Nephron progenitor cell (in vitro differentiated cells): Measurements from ENCODE around the gene SOX9.

Experiments used
- DNase-seq: peaks from one replicate; pipeline ENCODE4 v3.0.0; 2021
- H3K27ac Mint-ChIP-seq: 2 replicates; pipeline ENCODE4 v1.8.0; 2021; ENCODE audit warnings: mild to moderate bottlenecking, moderate library complexity, mixed read lengths
- H3K27me3 Mint-ChIP-seq: 2 replicates; pipeline ENCODE4 v1.8.0; 2021; ENCODE audit warnings: mild to moderate bottlenecking, low read depth, mixed read lengths; ENCODE audit not compliant: poor library complexity
- H3K36me3 Mint-ChIP-seq: 2 replicates; pipeline ENCODE4 v1.8.0; 2021; ENCODE audit warnings: low read depth, mixed read lengths
- H3K4me1 Mint-ChIP-seq: 2 replicates; pipeline ENCODE4 v1.8.0; 2021; ENCODE audit warnings: mixed read lengths
- H3K4me3 Mint-ChIP-seq: 2 replicates; pipeline ENCODE4 v1.8.0; 2021; ENCODE audit warnings: mild to moderate bottlenecking, moderate library complexity, mixed read lengths
- H3K9me3 Mint-ChIP-seq: 2 replicates; pipeline ENCODE4 v1.8.0; 2021; ENCODE audit warnings: mild to moderate bottlenecking, moderate library complexity, mixed read lengths
- CTCF ChIP-seq: fragments of 200-600 bp; sonication (generic); IDR thresholded peaks from 2 replicates; pipeline ENCODE4 v1.5.0; 2021; ENCODE audit warnings: antibody characterized with exemption

SOX9 gene

DNA sequence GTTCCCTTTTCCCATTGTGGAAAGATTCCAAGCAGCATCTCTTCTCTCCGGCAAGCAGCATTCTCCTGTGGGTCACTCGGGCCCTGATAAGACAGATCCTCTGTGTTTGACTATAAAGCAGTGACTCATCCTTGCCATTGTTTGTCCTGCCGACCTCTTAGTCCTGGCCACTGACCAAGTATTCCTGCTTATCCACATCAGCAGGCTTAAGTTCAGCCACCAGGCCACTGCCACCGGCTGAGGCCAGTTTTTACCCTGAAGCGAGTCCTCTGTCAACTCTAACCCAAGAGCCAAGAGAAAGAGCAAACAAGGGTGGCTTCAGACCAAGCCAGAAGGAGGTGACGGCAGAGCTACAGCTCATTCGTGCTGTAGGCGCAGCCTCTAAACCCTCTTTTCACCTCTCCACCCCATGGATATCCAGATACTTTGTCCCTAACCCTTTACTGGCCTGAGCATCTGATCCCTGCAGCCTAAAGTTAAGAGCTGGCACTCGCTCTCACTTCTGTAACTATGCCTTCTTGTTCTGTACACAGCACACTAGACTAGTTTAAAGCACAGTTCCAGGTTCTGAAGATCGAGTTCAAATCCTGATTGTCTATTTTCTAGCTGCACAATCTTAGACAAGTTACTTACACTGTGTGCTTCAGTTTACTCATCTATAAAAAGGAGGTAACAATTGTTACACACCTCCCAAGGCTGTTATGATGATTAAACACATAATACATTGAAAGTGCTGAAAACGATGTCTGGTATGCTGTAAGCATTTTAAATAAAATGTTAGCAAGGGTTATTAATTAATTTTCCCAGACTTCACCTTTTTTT, 31.0 kb downstream of the SOX9 start:
- Mint-ChIP-seq H3K27me3 (peaks cover 18% of the 10 kb centered on the region), H3K4me3 (no peak overlapping the region), H3K4me1 (peaks cover 16% of the 10 kb centered on the region), H3K9me3 (no peaks in the 10 kb centered on the region), H3K27ac (no peak overlapping the region), H3K36me3 (no peaks in the 10 kb centered on the region)
- no peak for DNase-seq
- TF ChIP-seq CTCF: no peak

DNA sequence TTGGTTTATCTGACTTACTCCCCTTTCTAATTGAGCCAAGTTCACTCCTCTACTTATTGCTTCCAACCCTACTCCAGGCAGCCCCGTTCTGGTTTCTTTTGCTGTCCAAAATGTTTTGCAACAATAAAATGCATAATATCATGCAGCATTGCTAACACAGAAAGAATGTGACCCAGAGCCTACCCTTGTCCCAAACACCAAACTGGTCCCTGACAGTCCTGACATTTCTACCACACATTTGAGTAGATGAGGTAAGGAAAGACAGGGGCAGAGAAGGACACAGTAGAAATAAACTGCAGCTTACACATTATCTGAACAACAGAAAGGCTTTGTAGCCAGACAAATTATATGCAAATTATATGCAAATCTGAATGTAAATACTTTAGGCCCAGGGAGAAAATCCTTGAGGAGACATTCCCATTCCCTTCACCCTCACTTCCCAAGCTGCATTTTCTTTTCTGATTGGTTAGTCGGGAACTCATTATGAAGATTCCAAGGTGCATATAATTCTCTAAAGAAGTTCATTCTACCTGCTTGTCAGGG, 31.6 kb downstream of the SOX9 start:
- no peaks in the 10 kb centered on the region for H3K36me3 Mint-ChIP-seq
- no peak for TF ChIP-seq CTCF
- peaks cover 17% of the 10 kb centered on the region for H3K27me3 Mint-ChIP-seq
- no peak for DNase-seq
- H3K9me3 Mint-ChIP-seq: no peaks in the 10 kb centered on the region
- peaks cover 16% of the 10 kb centered on the region for H3K4me1 Mint-ChIP-seq
- H3K4me3 Mint-ChIP-seq: no peak overlapping the region
- H3K27ac Mint-ChIP-seq: no peak overlapping the region

DNA sequence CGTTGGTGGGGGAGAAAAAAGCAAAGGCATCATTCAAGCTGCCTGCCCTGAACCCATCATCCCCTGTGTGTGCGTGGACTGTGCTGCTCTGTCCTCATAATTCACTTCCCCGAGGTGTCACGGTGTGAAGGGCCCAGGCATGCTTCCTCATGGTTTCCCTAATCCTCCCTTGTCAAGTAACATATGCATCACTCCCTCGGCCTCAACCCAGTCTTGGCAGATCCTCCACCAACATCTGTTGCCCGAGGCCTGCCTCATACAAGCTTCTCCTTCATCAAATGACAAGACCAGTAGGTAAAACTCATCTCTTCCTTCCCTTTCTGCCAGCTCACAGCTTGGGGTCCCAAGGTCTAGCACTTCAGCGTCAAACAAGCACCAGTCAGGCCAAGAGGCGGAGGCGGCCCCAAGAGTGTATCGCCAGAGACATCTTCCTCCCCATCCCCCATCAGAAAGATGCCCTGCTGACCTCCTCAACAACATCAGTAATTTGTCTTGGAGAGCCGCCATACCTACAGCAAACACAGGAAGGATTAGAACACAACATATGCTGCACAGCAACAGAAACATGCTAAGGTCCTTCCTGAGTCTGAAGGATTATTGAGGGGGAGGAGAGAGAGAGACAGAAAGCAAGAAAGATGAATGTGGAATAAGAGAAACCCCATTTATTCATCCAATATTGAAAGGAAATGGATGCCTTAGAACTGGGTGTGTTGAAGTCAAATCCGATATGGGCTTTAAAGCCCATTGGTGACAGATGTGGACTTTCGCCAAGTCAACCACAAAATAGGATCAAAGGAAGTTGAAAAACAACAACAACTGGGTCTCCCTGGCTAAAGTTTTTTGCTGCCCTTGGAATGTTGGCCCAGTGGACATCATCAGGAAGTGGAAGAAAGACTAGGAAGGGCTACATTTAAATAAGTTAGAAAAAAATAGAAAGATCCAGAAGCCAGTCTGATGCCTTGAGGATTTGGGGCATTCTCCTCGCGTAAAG, 38.4 kb downstream of the SOX9 start:
- no peak for DNase-seq
- Mint-ChIP-seq H3K9me3 (peaks cover 10% of the 10 kb centered on the region), H3K4me1 (peaks cover 31% of the 10 kb centered on the region), H3K4me3 (no peak overlapping the region), H3K27ac (peak overlapping the region; percentile 34), H3K36me3 (peaks cover 5% of the 10 kb centered on the region), H3K27me3 (peaks cover 12% of the 10 kb centered on the region)
- no peak for TF ChIP-seq CTCF

DNA sequence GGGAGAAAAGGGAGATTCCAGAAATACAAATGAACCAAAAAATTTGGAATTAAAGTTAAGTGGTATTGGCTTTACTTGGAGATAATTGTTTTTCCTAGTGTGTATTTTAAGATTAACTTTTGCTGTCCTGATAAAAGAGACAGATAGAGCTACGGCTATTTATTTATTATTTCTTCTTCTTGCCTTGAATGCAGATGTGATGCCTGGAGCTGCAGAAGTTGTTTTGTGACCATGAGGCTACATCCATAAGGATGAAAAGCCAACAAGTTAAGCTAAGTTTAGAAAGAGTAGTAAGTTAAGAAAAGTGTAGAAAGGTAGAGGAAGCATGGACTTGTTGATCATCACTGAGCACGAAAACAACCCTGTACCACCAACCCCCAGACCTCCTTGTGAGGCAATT, 41.7 kb downstream of the SOX9 start:
- TF ChIP-seq CTCF: no peak
- DNase-seq: no peak
- peaks cover 56% of the 10 kb centered on the region for H3K4me1 Mint-ChIP-seq
- peaks cover 10% of the 10 kb centered on the region for H3K9me3 Mint-ChIP-seq
- H3K27ac Mint-ChIP-seq: no peak overlapping the region
- H3K36me3 Mint-ChIP-seq: peaks cover 5% of the 10 kb centered on the region
- peaks cover 9% of the 10 kb centered on the region for H3K27me3 Mint-ChIP-seq
- H3K4me3 Mint-ChIP-seq: no peak overlapping the region

DNA sequence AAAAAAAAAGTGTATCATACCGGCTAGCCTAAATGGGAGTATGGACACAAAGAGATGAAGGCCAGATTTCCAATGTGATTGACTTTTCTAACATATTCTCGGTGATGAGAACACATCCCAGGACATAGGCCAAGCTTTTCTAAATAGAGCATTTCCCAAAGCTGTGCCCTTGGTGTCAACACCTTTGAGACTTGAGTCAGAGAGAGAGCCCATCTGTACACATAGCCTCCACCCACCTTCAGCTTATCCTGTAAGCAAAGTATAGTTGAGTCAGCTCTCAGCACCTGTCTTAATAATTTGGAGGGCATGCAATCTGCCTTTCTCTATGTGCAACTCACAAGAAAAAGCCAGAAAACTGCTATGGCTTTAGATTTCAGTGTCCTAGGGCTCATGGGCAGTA, 42.7 kb downstream of the SOX9 start:
- H3K9me3 Mint-ChIP-seq: peaks cover 10% of the 10 kb centered on the region

More for the DNA sequence above, 42.7 kb downstream of the SOX9 start:
- no peak for TF ChIP-seq CTCF
- Mint-ChIP-seq H3K4me1 (peaks cover 59% of the 10 kb centered on the region), H3K36me3 (peaks cover 5% of the 10 kb centered on the region), H3K27ac (no peak overlapping the region), H3K27me3 (peaks cover 8% of the 10 kb centered on the region), H3K4me3 (no peak overlapping the region)
- no peak for DNase-seq
